GM12874 (cell line): ENCODE measurements around the gene WDR55.

ENCODE experiments used
- CTCF ChIP-seq: IDR thresholded peaks from 2 replicates; pipeline ENCODE4 v1.5.1; 2011; ENCODE audit warnings: low read depth, mild to moderate bottlenecking, control low read depth, low read length, moderate library complexity; ENCODE audit not compliant: insufficient read depth

WDR55 gene

GRCh38 chr5:140690941-140691924, 26.5 kb downstream of the WDR55 start, which contains the start of the genes HARS1 and HARS2:
TSS of gene HARS1 (minus strand) at chr5:140691370. CDS start at chr5:140691304, 66 bp downstream.
TSS of gene HARS2 (plus strand) at chr5:140691455. CDS start at chr5:140691649, 194 bp downstream.
- no peak for TF ChIP-seq CTCF

- TF ChIP-seq CTCF: no peak
Measured at GRCh38 chr5:140694276-140694675, 29.6 kb downstream of the WDR55 start.

GRCh38 chr5:140696891-140697492, 32.3 kb downstream of the WDR55 start:
- TF ChIP-seq CTCF: no peak

- no peak for TF ChIP-seq CTCF
Measured at GRCh38 chr5:140700177-140701144, 35.8 kb downstream of the WDR55 start, which contains the start of gene ZMAT2. TSS of gene ZMAT2 (plus strand) at chr5:140700447. CDS start at chr5:140700461, 14 bp downstream.

- no peak for TF ChIP-seq CTCF
Measured at GRCh38 chr5:140707812-140708211, 43.1 kb downstream of the WDR55 start.

GRCh38 chr5:140710899-140711552, 46.3 kb downstream of the WDR55 start:
- no peak for TF ChIP-seq CTCF
